SK-N-SH (cell line): ENCODE measurements around the gene ZNF107. TPM values are rescaled to one million over a fixed set of nuclear protein-coding genes. Genes with fewer than 3 reads are reported as not detected.

Source experiments
- CTCF ChIA-PET: fragments of 300-600, 350-600 bp; formaldehyde crosslinking; extraction: SDS; loops from one replicate; lab custom pipeline; 2021; lab: Yijun Ruan, JAX
- POLR2A ChIA-PET: fragments of 350-600 bp; sonication (Branson Sonifier 250); formaldehyde crosslinking; extraction: SDS; loops from one replicate; lab custom pipeline; 2020; ENCODE audit warnings: antibody characterized with exemption, inconsistent platforms; lab: Yijun Ruan, JAX
- DNase-seq: peaks from one replicate; pipeline ENCODE4 v3.0.0; 2012
- H2AFZ ChIP-seq: fragments of 200-600 bp; sonication (generic); 2 replicates; pipeline ENCODE4 v1.8.1; 2016; ENCODE audit warnings: antibody characterized with exemption, mild to moderate bottlenecking, low read depth
- H3F3A ChIP-seq: fragments of 200-600 bp; sonication (generic); replicated peaks from 2 replicates; pipeline ENCODE3; 2016; ENCODE audit warnings: antibody characterized with exemption, mild to moderate bottlenecking; ENCODE audit not compliant: insufficient read depth
- H3K27ac ChIP-seq, 2 experiments: fragments of 200-500 bp in 1 of 2; fragments of 200-600 bp in 1 of 2; sonication (Bioruptor generic) in 1 of 2; sonication (generic), shearing (Covaris generic) in 1 of 2; 2 replicates each; pipeline versions ENCODE4 v1.5.1 to v1.6.1; 2014 to 2016; ENCODE audit warnings: low read depth in 2 of 2, inconsistent platforms in 1 of 2, low read length in 1 of 2, mild to moderate bottlenecking in 1 of 2, mixed read lengths in 1 of 2
- H3K27me3 ChIP-seq: fragments of 200-600 bp; sonication (generic), shearing (Covaris generic); 2 replicates; pipeline ENCODE4 v1.6.1; 2016; ENCODE audit warnings: mixed run types; ENCODE audit not compliant: insufficient read depth
- H3K36me3 ChIP-seq, 2 experiments: fragments of 200-500 bp in 1 of 2; fragments of 200-600 bp in 1 of 2; sonication (Bioruptor generic) in 1 of 2; sonication (generic) in 1 of 2; replicated peaks in 1 of 2; 2 replicates each; pipeline versions ENCODE3 to v1.5.1; 2014 to 2016; ENCODE audit warnings: low read length in 1 of 2, mild to moderate bottlenecking in 1 of 2; ENCODE audit not compliant: insufficient read depth in 2 of 2, control insufficient read depth in 1 of 2
- H3K4me1 ChIP-seq, 2 experiments: fragments of 200-500 bp in 1 of 2; fragments of 200-600 bp in 1 of 2; sonication (Bioruptor generic) in 1 of 2; sonication (generic), shearing (Covaris generic) in 1 of 2; 2 replicates each; pipeline versions ENCODE4 v1.5.1 to v1.6.1; 2014 to 2016; ENCODE audit warnings: low read depth in 1 of 2, low read length in 1 of 2, mixed run types in 1 of 2; ENCODE audit not compliant: insufficient read depth in 2 of 2, control insufficient read depth in 1 of 2
- H3K4me2 ChIP-seq: fragments of 200-600 bp; sonication (generic), shearing (Covaris generic); 2 replicates; pipeline ENCODE4 v1.6.1; 2017; ENCODE audit warnings: mixed run types
- H3K4me3 ChIP-seq, 2 experiments: fragments of 200-500 bp in 1 of 2; fragments of 200-600 bp in 1 of 2; sonication (Bioruptor generic) in 1 of 2; sonication (generic), shearing (Covaris generic) in 1 of 2; 2 replicates each; pipeline versions ENCODE4 v1.5.1 to v1.8.1; 2014 to 2016; ENCODE audit warnings: low read depth in 2 of 2, inconsistent platforms in 1 of 2, low read length in 1 of 2, mild to moderate bottlenecking in 1 of 2, mixed read lengths in 1 of 2, moderate library complexity in 1 of 2
- H3K79me2 ChIP-seq: fragments of 200-600 bp; sonication (generic); 2 replicates; pipeline ENCODE4 v1.8.1; 2017; ENCODE audit warnings: mild to moderate bottlenecking; ENCODE audit not compliant: insufficient read depth
- H3K9ac ChIP-seq: fragments of 200-600 bp; sonication (generic); 2 replicates; pipeline ENCODE4 v1.6.1; 2017; ENCODE audit warnings: mixed run types
- H3K9me2 ChIP-seq: fragments of 200-600 bp; sonication (generic); 2 replicates; pipeline ENCODE4 v1.6.1; 2017; ENCODE audit warnings: mixed run types
- H3K9me3 ChIP-seq: fragments of 200-600 bp; sonication (generic); 2 replicates; pipeline ENCODE4 v1.6.1; 2017; ENCODE audit warnings: mixed run types, mild to moderate bottlenecking, moderate library complexity
- H4K20me1 ChIP-seq: fragments of 200-600 bp; sonication (generic); 2 replicates; pipeline ENCODE4 v1.6.1; 2017; ENCODE audit warnings: mild to moderate bottlenecking, mixed run types; ENCODE audit not compliant: insufficient read depth
- CTCF ChIP-seq: fragments of 200-600 bp; sonication (generic); IDR thresholded peaks from 2 replicates; pipeline ENCODE4 v1.6.1; 2017; ENCODE audit warnings: antibody characterized with exemption, mild to moderate bottlenecking, moderate library complexity
- EZH2phosphoT487 ChIP-seq: fragments of 200-600 bp; sonication (generic); IDR thresholded peaks from 2 replicates; pipeline ENCODE4 v1.6.1; 2017; ENCODE audit warnings: low read depth, mixed run types, mild to moderate bottlenecking, antibody characterized with exemption, moderate library complexity, borderline replicate concordance
- FOSL2 ChIP-seq: IDR thresholded peaks from 2 replicates; pipeline ENCODE4 v1.4.0; 2012; ENCODE audit warnings: low read depth, mild to moderate bottlenecking, moderate library complexity, borderline replicate concordance
- FOXJ3 ChIP-seq: sonication (generic); formaldehyde crosslinking; IDR thresholded peaks from 2 replicates; pipeline ENCODE4 v1.5.1; 2020; ENCODE audit warnings: mild to moderate bottlenecking, missing genetic modification reagents
- GABPA ChIP-seq: IDR thresholded peaks from 2 replicates; pipeline ENCODE4 v1.4.0; 2012; ENCODE audit warnings: low read depth, mild to moderate bottlenecking
- NFIC ChIP-seq: IDR thresholded peaks from 2 replicates; pipeline ENCODE4 v1.4.0; 2012; ENCODE audit warnings: borderline replicate concordance
- NRF1 ChIP-seq: IDR thresholded peaks from 2 replicates; pipeline ENCODE4 v1.6.1; 2012; ENCODE audit warnings: low read depth, mild to moderate bottlenecking, low read length
- POLR2AphosphoS5 ChIP-seq: IDR thresholded peaks from 2 replicates; pipeline ENCODE4 v1.6.1; 2012; ENCODE audit warnings: low read depth, low read length
- RAD21 ChIP-seq: IDR thresholded peaks from 2 replicates; pipeline ENCODE4 v1.6.1; 2012; ENCODE audit warnings: mild to moderate bottlenecking, low read length
- RCOR1 ChIP-seq: fragments of 150-350 bp; IDR thresholded peaks from 2 replicates; pipeline ENCODE4 v1.6.1; 2017; ENCODE audit warnings: antibody characterized with exemption, low read length
- RXRA ChIP-seq: IDR thresholded peaks from 2 replicates; pipeline ENCODE4 v1.4.0; 2012; ENCODE audit warnings: low read depth, mild to moderate bottlenecking, borderline replicate concordance
- SIN3A ChIP-seq: IDR thresholded peaks from 2 replicates; pipeline ENCODE4 v1.6.1; 2012; ENCODE audit warnings: low read depth, mild to moderate bottlenecking, low read length, moderate library complexity, borderline replicate concordance
- SMC3 ChIP-seq: IDR thresholded peaks from 2 replicates; pipeline ENCODE4 v1.6.1; 2012; ENCODE audit warnings: low read depth, low read length, improper control_type of control experiment
- TCF12 ChIP-seq: IDR thresholded peaks from 2 replicates; pipeline ENCODE4 v1.4.0; 2012
- TEAD4 ChIP-seq: IDR thresholded peaks from 2 replicates; pipeline ENCODE4 v1.4.0; 2012; ENCODE audit warnings: mild to moderate bottlenecking, borderline replicate concordance; ENCODE audit not compliant: insufficient read depth
- WGBS: methylation state at CpG from one replicate; pipeline ENCODE4 v1.1.6; 2017; ENCODE audit warnings: low lambda C conversion rate; 5-methylcytosine and 5-hydroxymethylcytosine counted together
- polyA plus RNA-seq, 3 experiments: library from polyadenylated mRNA; depleted of rRNA; stranded (reverse); fragments of >200 nt; gene quantifications; 2 replicates each; pipeline ENCODE4 v1.2.3, GENCODE V29; 2012
- TF ChIP-seq, protein P1 (sequence below): fragments of 150-350 bp; IDR thresholded peaks from 2 replicates; pipeline ENCODE4 v1.6.1; 2016; ENCODE audit warnings: mild to moderate bottlenecking, low read depth, low read length
- TF ChIP-seq, protein P2 (sequence below): IDR thresholded peaks from 2 replicates; pipeline ENCODE4 v1.4.0; 2012; ENCODE audit warnings: low read depth, borderline replicate concordance

The ZNF107 gene
- polyA plus RNA-seq, 1 of the 3 experiments (the other 2 are of a cell fraction): 2.0 TPM

- no peak overlapping the region for H2AFZ ChIP-seq
Measured at GRCh38 chr7:64625114-64626082, 40.5 kb upstream of the ZNF107 start.

GRCh38 chr7:64626083-64626469 is 39.9 kb upstream of the ZNF107 start:
- 7% methylated on average over 5 of the region's 5 CpGs for WGBS
- ChIA-PET CTCF (interaction anchor here (0.7 to 9.6 kb wide), 10 partner anchors 9 to 686 kb away, joined by 3 to 178 read pairs (median 4); no protein-coding TSS in a partner anchor), POLR2A (no interaction called here)
- Histone ChIP-seq H3K79me2 (no peaks in the 10 kb centered on the region), H3K9ac (no peak overlapping the region), H3F3A (no peaks in the 10 kb centered on the region), H3K36me3 (no peaks in the 10 kb centered on the region), H3K9me3 (no peaks in the 10 kb centered on the region), H3K9me2 (no peaks in the 10 kb centered on the region), H2AFZ (no peak overlapping the region), H4K20me1 (no peaks in the 10 kb centered on the region), H3K4me3 (no peak overlapping the region), H3K27me3 (no peaks in the 10 kb centered on the region), H3K4me2 (no peak overlapping the region), H3K4me1 (no peaks in the 10 kb centered on the region), H3K27ac (no peak overlapping the region)
- no peak for DNase-seq
- TF ChIP-seq NFIC (no peak), TEAD4 (no peak), GABPA (no peak), FOSL2 (no peak), RXRA (no peak), RCOR1 (no peak), EZH2phosphoT487 (no peak), NRF1 (no peak), POLR2AphosphoS5 (no peak), SIN3A (no peak), TCF12 (no peak), FOXJ3 (no peak), SMC3 (no peak)
- TF ChIP-seq, protein P1, sequence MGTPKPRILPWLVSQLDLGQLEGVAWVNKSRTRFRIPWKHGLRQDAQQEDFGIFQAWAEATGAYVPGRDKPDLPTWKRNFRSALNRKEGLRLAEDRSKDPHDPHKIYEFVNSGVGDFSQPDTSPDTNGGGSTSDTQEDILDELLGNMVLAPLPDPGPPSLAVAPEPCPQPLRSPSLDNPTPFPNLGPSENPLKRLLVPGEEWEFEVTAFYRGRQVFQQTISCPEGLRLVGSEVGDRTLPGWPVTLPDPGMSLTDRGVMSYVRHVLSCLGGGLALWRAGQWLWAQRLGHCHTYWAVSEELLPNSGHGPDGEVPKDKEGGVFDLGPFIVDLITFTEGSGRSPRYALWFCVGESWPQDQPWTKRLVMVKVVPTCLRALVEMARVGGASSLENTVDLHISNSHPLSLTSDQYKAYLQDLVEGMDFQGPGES: no peak
- TF ChIP-seq, protein P2, sequence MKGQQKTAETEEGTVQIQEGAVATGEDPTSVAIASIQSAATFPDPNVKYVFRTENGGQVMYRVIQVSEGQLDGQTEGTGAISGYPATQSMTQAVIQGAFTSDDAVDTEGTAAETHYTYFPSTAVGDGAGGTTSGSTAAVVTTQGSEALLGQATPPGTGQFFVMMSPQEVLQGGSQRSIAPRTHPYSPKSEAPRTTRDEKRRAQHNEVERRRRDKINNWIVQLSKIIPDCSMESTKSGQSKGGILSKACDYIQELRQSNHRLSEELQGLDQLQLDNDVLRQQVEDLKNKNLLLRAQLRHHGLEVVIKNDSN: no peak

More at GRCh38 chr7:64625114-64626082, 40.5 kb upstream of the ZNF107 start:
- POLR2A ChIA-PET: no interaction called here
- no peak overlapping the region for H3K9ac ChIP-seq
- no peaks in the 10 kb centered on the region for H3K27me3 ChIP-seq
- H3K79me2 ChIP-seq: no peaks in the 10 kb centered on the region
- DNase-seq: peak; percentile 38
- no peaks in the 10 kb centered on the region for H3K36me3 ChIP-seq
- TF ChIP-seq FOSL2 (no peak), CTCF (peak; percentile 80), RAD21 (peak; percentile 80), SMC3 (peak; percentile 29; the same call in 1 of the 2 replicates)
- TF ChIP-seq, protein P2: no peak
- no peak overlapping the region for H3K4me2 ChIP-seq
- no peaks in the 10 kb centered on the region for H3F3A ChIP-seq
- no peak overlapping the region for H3K27ac ChIP-seq
- no peaks in the 10 kb centered on the region for H3K9me2 ChIP-seq
- H3K9me3 ChIP-seq: no peaks in the 10 kb centered on the region
- no peaks in the 10 kb centered on the region for H3K4me1 ChIP-seq
- no peaks in the 10 kb centered on the region for H4K20me1 ChIP-seq
- CTCF ChIA-PET: interaction anchor here (0.7 to 9.6 kb wide), 21 partner anchors 9 to 853 kb away, joined by 3 to 178 read pairs (median 3); no protein-coding TSS in a partner anchor
- WGBS: 10% methylated on average over 12 of the region's 12 CpGs
- no peak overlapping the region for H3K4me3 ChIP-seq
